Inferior parietal cortex (tissue), 1 donor: Measurements from ENCODE around the gene NFATC3.
"Not testable (repeated sequence)": the region's sequence is repeated elsewhere in the genome, so short reads cannot be mapped to it uniquely, and the experiment has no call there.

Source experiments
- DNase-seq: peaks from one replicate; pipeline ENCODE4 v3.0.0-alpha.2; 2016; ENCODE audit errors: extremely low spot score

NFATC3 gene

DNA sequence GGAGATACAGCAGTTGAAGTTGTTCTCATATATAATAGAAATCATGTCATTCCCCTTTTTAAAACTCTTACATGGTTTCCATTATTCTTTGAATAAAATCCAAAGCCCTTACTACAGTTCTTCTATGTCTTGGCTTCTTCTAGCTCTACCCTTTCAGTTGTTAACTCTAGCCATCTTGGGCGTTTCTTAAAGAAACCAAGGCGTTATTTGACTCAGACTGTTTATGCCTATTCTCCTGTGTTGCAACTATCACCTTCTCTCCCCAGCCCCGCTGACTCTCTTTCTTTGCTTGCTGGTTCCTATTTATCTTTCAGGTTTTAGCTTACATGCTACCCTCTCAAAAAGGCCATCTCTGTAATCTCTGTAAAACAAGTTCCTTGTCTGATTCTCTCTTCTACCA lies 32.7 kb downstream of the NFATC3 start:
- no peak for DNase-seq

DNA sequence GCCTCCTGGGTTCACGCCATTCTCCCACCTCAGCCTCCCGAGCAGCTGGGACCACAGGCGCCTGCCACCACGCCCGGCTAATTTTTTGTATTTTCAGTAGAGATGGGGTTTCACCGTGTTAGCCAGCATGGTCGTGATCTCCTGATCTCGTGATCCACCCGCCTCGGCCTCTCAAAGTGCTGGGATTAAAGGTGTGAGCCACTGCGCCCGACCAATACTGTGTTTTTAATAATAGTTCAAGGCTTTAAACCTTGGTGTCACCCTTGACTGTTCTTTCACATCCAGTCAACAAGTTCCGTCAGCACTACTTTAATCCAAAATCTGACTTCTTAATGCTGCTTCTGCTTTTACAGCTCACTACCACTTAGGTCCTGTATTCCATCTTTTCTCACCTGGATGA lies 33.8 kb downstream of the NFATC3 start:
- not testable (repeated sequence) for DNase-seq

DNA sequence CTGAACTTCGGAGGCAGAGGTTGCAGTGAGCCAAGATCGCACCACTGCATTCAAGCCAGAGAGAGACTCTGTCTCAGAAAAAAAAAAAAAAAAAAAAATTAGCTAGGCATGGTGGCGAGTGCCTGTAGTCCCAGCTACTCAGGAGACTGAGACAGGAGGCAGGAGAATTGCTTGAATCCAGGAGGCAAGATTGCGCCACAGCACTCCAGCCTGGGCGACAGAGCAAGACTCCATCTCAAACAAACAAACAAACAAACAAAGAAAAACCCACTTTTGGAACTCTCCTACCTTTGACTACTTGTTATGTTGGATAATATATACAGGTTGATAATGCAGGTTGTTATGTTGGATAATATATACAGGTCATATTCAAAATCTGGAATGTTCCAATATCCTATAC lies 35.3 kb downstream of the NFATC3 start:
- DNase-seq = not testable (repeated sequence)

DNA sequence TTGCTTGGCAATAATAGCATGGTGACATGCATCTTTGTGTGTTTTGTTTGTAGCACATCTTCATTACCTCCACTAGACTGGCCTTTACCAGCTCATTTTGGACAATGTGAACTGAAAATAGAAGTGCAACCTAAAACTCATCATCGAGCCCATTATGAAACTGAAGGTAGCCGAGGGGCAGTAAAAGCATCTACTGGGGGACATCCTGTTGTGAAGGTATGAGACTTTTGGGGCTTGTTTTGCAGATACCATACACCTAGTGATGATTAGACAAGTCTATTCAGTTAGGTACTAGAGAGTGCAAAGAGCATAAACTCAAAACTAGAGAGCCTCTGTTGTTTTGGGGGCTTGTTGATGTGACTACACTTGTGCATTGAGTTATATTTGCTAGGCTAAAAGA lies 41.2 kb downstream of the NFATC3 start:
- DNase-seq = no peak

DNA sequence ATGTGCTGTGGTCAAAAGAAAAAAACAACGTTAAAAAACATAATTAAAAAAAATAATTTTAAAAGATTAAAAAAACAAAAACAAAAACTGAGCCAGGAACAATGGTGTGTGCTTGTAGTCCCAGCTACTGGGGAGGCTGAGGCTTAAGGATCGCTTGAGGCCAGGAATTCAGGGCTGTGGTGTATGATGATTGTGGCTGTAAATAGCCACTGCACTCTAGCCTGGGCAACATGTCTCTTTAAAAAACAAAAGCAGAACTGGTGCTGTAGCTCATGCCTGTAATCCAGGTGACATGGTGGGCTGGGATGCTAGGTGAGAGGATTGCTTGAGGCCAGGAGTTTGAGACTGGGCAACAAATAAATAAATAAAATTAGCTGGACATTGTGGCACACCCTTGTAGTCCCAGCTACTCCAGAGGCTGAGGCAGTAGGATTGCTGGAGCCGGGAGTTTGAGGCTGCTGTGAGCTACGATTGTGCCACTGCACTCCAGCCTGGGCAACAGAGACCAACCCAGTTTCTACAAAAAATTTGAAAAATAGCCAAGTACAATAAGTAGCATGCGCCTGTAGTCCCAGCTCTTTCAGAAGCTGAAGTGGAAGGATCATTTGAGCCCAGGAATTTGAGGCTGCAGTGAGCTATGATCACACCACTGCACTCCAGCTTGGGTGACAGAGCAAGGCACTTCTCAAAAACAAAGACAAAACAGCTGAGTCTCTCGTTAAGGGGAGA lies 43.6 kb downstream of the NFATC3 start:
- DNase-seq = no peak

DNA sequence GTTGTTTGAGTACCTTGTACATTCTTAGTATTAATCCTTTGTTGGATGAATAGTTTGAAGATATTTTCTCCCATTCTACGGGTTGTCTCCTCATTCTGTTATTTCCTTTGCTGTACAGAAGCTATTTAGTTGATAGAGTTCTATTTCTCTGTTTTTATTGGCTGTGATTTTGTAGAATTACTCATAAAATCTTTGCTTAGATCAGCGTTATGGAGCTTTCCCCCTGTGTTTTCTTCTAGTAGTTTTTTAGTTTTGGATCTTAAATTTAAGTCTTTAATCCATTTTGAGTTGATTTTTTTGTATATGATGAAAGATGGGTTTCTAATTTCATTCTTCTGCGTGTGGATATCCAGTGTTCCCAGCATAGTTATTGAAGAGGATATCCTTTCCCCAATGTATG lies 45.4 kb downstream of the NFATC3 start:
- DNase-seq = no peak

DNA sequence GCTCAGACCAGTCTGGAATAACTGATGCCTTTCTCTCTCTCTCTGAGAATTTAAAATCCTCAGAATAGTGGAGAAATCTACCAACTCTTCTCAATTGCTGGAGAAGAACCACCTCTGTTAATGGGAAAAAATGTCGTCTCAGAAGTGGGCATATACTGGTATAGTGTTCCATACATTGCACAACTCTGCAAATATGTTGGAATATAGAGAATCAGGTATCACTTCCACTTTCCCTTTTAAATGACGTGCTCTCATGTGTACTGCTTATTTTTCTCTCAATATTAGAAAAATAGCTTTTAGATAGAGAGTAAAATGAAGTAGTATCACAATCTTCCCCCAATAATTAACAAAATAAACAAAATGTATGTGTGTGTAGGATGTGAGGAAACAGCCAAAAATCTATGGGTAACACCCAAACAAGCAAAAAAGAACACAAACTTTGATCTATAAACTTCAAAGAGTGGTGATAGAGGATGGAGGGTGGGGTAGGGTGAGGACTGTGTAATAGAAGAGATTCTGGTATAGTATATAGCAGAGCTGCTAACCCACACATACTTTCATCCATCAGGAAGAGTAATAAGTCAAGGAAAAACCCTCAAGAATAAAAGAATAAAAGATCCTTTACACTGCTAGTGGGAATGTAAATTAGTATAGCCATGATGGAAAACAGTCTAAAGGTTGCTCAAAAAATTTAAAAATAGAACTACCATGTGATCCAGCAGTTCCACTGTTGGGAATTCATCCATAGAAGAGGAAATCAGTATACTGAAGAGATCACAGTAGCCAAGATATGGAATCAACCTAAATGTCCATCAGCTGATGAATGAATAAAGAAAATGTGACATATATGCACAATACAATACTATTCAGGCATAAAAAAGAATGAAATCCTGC lies 46.9 kb downstream of the NFATC3 start:
- no peak for DNase-seq

DNA sequence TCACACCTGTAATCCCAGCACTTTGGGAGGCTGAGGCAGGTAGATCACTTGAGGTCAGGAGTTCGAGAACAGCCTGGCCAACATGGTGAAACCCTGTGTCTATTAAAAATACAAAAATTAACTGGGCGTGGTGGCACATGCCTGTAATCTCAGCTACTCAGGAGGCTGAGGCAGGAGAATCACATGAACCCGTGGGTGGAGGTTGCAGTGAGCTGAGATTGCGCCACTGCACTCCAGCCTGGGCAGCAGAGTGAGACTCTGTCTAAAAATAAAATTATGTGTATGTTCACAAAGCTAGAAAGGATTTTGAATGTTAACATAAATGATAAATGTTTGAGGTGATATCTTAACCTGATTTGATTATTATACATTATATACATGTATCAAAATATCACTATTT lies 47.8 kb downstream of the NFATC3 start:
- not testable (repeated sequence) for DNase-seq

DNA sequence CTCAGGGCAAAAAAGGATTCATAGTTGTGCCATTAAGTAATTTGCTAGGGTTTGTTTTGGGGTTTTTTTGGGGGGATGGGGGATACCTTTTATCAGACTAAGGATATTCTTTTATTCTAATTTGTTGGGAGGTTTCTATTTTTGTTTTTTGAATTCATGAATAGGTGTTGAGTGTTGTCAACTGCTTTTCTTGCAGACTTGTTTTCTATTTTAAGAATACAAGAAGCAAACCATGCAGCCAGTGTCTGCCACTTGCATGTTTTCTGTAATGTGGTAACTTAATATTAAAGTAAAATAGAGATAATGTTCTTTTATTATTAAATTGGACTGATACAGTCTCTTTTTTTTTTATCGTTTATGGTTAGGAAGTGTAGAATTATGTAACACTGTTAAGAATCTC lies 49.5 kb downstream of the NFATC3 start:
- no peak for DNase-seq

DNA sequence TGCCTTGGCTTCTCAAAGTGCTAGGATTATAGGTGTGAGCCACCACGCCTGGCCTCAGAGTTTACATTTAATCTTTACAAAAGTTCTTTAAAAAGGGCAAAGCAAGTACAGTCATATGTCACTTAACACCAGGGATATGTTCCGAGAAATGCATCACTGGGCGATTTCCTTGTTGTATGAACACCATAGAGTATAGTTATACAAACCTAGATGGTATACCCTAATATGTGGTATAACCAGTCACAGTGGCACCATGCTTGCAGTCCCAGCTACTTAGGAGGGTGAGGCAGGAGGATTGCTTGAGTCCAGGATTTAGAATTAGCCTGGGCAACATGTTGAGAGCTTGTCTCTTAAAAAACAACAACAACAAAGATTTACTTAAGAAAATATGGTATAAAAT lies 51.3 kb downstream of the NFATC3 start:
- no peak for DNase-seq

DNA sequence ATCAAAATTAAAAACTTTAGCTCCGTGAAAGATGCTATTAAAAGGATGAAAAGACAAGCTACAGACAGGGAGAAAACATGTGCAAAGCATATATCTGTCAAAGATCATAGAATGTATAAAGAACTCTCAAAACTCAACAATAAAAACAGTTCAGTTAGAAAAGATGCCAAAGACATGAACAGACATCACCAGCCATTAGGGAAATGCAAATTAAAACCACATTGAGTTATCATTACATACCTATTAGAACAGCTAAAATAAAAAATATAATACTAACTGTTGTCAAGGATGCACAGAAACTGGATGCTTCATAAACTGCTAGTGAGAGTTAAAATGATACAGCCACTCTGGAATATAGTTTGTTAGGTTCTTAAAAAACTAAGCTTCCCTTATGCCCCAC lies 58.8 kb downstream of the NFATC3 start:
- DNase-seq = no peak

DNA sequence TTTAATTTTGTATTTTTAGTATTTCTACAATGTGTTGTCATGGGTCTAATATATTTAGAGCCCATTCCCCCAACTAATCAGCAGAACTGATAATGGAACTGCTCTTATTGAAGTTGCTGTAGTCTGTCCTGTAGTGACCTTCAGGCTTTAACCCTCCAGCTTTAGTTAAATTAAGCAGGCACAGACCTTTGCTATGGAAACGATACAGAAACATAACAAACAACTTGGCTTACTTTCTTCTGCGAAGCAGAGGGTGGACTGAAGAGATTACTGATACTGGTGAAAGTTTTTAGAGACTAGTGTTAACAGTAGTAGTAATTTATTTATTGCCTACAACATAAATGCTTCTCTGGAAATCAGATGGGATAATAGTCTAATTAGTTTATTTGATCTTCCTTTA lies 61.4 kb downstream of the NFATC3 start:
- DNase-seq = no peak

DNA sequence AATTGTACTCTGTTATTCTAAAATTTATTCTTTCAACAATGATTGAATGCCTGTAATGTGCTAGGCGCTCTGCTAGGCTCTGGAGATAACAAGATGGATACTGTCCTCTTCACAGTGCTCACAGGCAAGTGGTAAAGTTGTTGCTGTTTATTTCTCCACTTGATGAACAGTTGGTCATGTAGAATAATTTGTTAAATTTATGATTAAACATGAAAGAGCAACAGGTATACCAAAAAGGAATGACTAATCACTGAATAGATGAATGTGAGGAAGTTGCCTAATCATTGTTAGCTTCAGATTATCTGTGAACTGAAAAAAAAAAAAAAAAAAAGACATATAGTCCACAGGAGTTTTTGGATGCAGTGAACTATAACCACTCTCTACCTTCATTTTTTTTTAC lies 62.3 kb downstream of the NFATC3 start:
- no peak for DNase-seq

DNA sequence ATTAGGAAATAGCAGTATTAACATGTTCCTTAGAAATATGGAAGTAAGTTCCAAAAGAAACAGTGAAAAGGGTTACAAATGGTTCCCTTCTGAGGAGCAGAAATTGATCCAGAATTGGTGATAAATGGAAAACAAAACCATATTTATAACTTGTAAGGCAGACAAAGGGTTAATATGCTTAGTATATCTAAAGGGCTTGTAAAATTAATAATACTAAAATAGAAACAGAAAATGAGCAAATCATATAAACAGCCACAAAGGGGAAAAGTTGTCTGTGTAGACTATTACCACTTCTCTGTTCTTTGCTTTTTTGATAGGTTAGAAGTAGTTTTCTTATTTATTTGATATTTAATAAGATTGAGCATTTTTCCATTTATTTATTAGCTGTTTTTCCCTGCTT lies 64.4 kb downstream of the NFATC3 start:
- DNase-seq = no peak

DNA sequence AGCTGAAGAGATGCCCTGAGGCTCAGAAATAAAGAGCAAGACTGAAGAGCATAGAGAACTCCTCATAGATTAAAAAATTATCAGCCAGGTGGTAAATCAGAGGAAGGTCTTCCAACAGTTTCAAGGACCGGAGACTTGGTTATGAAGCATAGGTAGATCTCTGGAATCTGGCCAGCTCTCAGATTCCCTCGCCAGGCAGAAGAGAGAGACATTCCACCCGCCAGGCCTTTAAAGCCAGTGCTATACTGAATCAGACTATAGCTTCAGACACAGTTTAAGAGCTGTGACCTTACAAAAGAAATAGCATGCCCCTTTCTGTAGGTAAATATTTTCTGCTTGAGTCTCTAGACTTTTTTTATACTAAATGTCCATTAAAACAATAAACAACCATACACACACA lies 70.3 kb downstream of the NFATC3 start:
- DNase-seq = no peak

DNA sequence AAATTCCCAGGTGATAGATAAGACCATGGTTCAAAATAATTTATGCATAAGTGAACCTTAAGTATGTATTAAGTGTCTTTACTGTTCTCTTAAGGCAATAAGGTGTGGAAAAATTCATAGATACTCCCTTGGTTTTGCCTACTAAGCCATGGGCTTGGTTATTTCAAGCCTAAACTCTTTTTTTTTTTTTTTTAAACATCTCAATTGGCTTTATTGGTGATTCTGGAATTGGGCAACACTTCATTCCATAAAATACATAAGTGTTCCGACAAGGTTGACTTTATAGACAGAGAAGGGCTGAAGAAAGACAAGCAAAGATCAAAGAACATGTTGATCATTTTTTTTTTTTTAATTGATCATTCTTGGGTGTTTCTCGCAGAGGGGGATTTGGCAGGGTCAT lies 77.2 kb downstream of the NFATC3 start:
- DNase-seq = no peak

DNA sequence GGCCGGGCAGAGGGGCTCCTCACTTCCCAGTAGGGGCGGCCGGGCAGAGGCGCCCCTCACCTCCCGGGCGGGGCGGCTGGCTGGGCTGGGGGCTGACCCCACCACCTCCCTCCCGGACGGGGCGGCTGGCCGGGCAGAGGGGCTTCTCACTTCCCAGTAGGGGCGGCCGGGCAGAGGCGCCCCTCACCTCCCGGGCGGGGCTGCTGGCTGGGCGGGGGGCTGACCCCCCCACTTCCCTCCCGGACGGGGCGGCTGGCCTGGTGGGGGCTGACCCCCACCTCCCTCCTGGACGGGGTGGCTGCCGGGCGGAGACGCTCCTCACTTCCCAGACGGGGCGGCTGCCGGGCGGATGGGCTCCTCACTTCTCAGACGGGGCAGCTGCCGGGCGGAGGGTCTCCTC lies 78.1 kb downstream of the NFATC3 start:
- not testable (repeated sequence) for DNase-seq

DNA sequence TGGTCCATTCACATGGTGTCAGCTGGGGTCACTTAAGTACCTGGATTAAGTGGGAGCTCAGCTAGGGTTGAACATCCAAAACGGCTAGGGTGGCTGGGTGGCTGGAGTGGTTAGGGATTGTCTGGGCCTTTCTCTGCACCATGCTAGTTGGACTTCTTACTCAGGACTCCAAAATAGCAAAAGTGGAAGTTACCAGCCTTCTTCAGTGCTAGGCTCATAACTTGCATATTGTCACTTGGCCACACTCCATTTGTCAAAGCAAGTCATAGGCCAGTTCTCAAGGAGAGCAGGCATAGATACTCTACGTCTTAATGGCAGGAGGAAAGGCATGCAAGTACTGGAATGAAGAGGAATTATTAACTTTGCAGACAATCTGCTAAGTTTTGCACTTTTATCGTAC lies 81.1 kb downstream of the NFATC3 start:
- DNase-seq = no peak

DNA sequence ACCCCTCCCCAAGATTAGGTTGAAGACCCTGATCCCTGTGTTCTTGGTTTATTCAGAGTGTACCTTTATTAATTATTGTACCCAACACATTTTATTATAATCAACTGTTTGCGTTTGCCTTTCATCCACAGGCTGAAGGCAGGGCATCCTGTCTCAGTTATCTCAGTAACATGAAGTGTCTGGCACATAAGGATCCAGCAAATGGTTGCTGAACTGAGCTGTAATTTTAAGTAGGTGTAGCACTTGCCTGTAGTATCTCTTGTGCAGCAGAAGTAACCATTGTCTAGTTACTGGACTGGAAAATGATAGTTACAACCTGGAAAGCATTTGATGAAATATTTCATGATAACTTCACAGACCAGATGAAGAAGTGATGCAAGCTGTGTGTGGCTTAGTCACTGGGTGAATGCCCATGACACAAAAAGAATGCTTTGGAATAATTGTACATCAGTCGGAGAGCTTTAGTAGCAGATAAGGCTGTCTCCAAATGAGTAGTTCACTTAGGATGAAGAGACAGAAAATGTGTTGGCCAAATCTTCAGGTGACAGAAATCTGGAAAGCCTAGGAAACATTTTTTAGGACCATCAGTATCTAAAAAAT lies 94.1 kb downstream of the NFATC3 start:
- DNase-seq = no peak

DNA sequence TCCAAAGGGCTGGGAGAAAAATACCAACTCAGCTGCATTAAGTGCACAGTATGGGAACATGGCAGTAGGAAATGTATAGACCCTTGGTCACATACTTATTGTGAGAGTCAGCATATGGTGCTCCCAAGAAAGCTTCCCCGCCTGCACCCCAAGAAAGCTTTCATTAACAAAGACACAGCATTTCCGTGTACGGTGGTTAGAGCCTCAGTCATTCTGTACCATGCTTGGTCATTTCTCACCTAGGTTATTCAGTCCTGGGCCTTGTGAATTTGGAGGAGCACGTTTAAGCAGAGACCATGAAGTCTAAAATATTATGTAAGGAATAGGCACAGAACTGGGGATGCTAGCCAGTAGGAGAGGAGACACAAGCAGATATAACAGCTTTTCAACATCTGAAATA lies 94.7 kb downstream of the NFATC3 start:
- DNase-seq = no peak

DNA sequence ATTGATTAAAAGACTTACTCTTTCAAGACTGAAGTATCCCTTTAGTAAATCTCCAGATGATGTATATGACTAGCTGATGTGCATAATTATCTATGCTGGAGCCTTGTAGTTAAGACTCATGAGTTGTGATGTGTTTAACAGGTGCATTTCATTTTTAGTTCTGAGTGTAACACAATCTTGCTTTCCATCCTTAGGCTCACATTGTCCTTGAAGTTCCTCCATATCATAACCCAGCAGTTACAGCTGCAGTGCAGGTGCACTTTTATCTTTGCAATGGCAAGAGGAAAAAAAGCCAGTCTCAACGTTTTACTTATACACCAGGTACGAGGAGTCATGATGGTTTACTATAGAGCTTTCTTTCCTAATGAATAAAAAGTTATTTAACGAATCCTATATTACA lies 97.9 kb downstream of the NFATC3 start:
- DNase-seq = no peak

DNA sequence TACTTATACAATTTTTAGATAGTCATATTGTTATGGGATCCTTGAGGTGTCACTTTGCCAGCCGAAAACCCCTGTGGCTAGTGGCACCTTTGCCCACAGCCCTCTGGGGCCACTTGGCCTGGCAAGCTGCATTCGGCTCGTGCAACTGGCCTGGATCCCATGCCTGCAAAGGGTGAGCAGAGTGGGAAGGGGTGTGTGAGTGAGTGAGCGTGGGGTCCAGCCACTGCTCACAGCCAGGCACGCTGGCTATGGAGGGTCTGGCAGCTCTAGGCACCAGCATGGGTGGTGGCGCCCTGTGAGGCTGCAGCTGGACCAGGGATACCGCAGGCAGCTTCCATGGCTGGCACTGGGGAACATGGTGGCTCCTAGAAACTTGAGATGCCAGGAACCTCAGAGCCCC lies 101.7 kb downstream of the NFATC3 start:
- no peak for DNase-seq

DNA sequence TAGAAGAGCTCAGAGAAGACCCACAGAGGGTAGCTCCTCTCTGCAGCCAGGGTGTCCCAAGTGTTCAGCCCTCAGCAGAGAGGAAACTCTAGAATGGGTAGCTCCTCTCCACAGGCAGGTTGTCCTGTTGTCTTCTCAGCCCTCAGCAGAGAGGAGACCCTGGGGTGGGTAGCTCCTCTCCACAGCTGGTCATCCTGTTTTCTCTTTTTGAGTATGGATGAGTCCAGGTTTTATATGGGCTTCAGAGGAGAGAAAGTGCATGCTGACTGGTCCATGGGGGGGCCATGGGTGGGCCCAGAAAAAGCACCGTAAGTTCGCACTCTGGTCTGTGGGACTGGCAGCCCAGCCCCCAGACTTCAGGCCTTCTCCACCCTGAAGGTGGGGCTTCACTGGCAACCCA lies 102.3 kb downstream of the NFATC3 start:
- no peak for DNase-seq
